HepG2 (cell line): ENCODE data around the gene KCNK15. TPM values are rescaled to one million over a fixed set of nuclear protein-coding genes. Genes with fewer than 3 reads are reported as not detected.

Experiments
- CBX5 ChIP-seq: sonication (generic); formaldehyde crosslinking; IDR thresholded peaks from 2 replicates; pipeline ENCODE4 v1.4.0; 2020; ENCODE audit warnings: missing genetic modification reagents, borderline replicate concordance
- DNMT1 ChIP-seq: sonication (generic); formaldehyde crosslinking; IDR thresholded peaks from 2 replicates; pipeline ENCODE4 v1.5.1; 2020; ENCODE audit warnings: mild to moderate bottlenecking, missing genetic modification reagents
- FOSL2 ChIP-seq: sonication (generic); formaldehyde crosslinking; IDR thresholded peaks from 2 replicates; pipeline ENCODE4 v1.4.0; 2020; ENCODE audit warnings: missing genetic modification reagents
- GLMP ChIP-seq: sonication (generic); formaldehyde crosslinking; IDR thresholded peaks from 2 replicates; pipeline ENCODE4 v1.9.0; 2021; ENCODE audit warnings: missing genetic modification reagents, mild to moderate bottlenecking, borderline replicate concordance
- MXD1 ChIP-seq: sonication (generic); formaldehyde crosslinking; IDR thresholded peaks from 2 replicates; pipeline ENCODE4 v1.4.0; 2020; ENCODE audit warnings: mild to moderate bottlenecking, missing genetic modification reagents
- PHF8 ChIP-seq: sonication (generic); formaldehyde crosslinking; IDR thresholded peaks from 2 replicates; pipeline ENCODE4 v1.5.0; 2020; ENCODE audit warnings: missing genetic modification reagents
- RFXANK ChIP-seq: IDR thresholded peaks from 2 replicates; pipeline ENCODE4 v1.6.1; 2016
- SP4 ChIP-seq: sonication (generic); formaldehyde crosslinking; IDR thresholded peaks from 2 replicates; pipeline ENCODE4 v1.8.1; 2023; ENCODE audit warnings: mild to moderate bottlenecking, missing genetic modification reagents
- TBL1XR1 ChIP-seq: fragments of 150-350 bp; IDR thresholded peaks from 2 replicates; pipeline ENCODE4 v1.6.1; 2014; ENCODE audit warnings: borderline replicate concordance, low read length; ENCODE audit not compliant: partially characterized antibody
- TEAD3 ChIP-seq: optimal IDR thresholded peaks from 2 replicates; pipeline ENCODE3; 2016; ENCODE audit warnings: borderline replicate concordance
- ZNF652 ChIP-seq: IDR thresholded peaks from 2 replicates; pipeline ENCODE4 v1.6.1; 2016; ENCODE audit warnings: low read depth, borderline replicate concordance
- ZNF672 ChIP-seq: sonication (generic); formaldehyde crosslinking; IDR thresholded peaks from 2 replicates; pipeline ENCODE4 v1.8.1; 2022; ENCODE audit warnings: missing genetic modification reagents
- ZNF878 ChIP-seq: sonication (generic); formaldehyde crosslinking; IDR thresholded peaks from 2 replicates; pipeline ENCODE4 v1.8.1; 2023; ENCODE audit warnings: mild to moderate bottlenecking, missing genetic modification reagents, moderate library complexity
- ZSCAN30 ChIP-seq: sonication (generic); formaldehyde crosslinking; IDR thresholded peaks from 2 replicates; pipeline ENCODE4 v1.5.0; 2020; ENCODE audit warnings: mild to moderate bottlenecking, missing genetic modification reagents
- polyA plus RNA-seq, 8 experiments: library from polyadenylated mRNA; depleted of rRNA in 3 of 8; stranded (reverse) in 7 of 8; unstranded in 1 of 8; fragments of >200 nt; fragmentation: Illumina TruSeq in 4 of 8; extraction: Trizol in 4 of 8; gene quantifications; 2 replicates each; pipeline versions ENCODE4 v1.2.1 to v1.2.3, GENCODE V29; 2011 to 2016; ENCODE audit warnings: low read depth in 4 of 8, missing spikeins in 1 of 8, mixed read lengths in 1 of 8; ENCODE audit not compliant: insufficient read depth in 1 of 8
- total RNA-seq, 5 experiments: library from RNA; depleted of rRNA; stranded (reverse); fragments of >200 nt; fragmentation: Illumina TruSeq; extraction: Trizol; gene quantifications; 2 replicates each; pipeline ENCODE4 v1.2.3, GENCODE V29; 2016; ENCODE audit warnings: low read depth in 1 of 5
- TF ChIP-seq, protein P1 (sequence below): sonication (generic); formaldehyde crosslinking; IDR thresholded peaks from 2 replicates; pipeline ENCODE4 v1.4.0; 2020; ENCODE audit warnings: missing genetic modification reagents
- TF ChIP-seq, protein P2 (sequence below): sonication (generic); formaldehyde crosslinking; IDR thresholded peaks from 2 replicates; pipeline ENCODE4 v1.9.0; 2021; ENCODE audit warnings: mild to moderate bottlenecking, missing genetic modification reagents
- TF ChIP-seq, protein P3 (sequence below): sonication (generic); formaldehyde crosslinking; IDR thresholded peaks from 2 replicates; pipeline ENCODE4 v1.4.0; 2020; ENCODE audit warnings: mild to moderate bottlenecking, missing genetic modification reagents

Gene KCNK15
- total and polyA plus RNA-seq, 2 of the 13 experiments (the other 11 are each of a cell fraction or from before 2014, with no cell fraction given) = 0.03 TPM; not detected in 1

GRCh38 chr20:44714701-44715498, 30.8 kb upstream of the KCNK15 start, which contains the start of gene CCN5 (continued):
- TF ChIP-seq, protein P1, sequence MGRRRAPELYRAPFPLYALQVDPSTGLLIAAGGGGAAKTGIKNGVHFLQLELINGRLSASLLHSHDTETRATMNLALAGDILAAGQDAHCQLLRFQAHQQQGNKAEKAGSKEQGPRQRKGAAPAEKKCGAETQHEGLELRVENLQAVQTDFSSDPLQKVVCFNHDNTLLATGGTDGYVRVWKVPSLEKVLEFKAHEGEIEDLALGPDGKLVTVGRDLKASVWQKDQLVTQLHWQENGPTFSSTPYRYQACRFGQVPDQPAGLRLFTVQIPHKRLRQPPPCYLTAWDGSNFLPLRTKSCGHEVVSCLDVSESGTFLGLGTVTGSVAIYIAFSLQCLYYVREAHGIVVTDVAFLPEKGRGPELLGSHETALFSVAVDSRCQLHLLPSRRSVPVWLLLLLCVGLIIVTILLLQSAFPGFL (CRISPR knock-in tag) = no peak
- no peak for TF ChIP-seq DNMT1 (CRISPR knock-in tag)
- no peak for TF ChIP-seq ZNF878 (CRISPR knock-in tag)
- TF ChIP-seq, protein P2, sequence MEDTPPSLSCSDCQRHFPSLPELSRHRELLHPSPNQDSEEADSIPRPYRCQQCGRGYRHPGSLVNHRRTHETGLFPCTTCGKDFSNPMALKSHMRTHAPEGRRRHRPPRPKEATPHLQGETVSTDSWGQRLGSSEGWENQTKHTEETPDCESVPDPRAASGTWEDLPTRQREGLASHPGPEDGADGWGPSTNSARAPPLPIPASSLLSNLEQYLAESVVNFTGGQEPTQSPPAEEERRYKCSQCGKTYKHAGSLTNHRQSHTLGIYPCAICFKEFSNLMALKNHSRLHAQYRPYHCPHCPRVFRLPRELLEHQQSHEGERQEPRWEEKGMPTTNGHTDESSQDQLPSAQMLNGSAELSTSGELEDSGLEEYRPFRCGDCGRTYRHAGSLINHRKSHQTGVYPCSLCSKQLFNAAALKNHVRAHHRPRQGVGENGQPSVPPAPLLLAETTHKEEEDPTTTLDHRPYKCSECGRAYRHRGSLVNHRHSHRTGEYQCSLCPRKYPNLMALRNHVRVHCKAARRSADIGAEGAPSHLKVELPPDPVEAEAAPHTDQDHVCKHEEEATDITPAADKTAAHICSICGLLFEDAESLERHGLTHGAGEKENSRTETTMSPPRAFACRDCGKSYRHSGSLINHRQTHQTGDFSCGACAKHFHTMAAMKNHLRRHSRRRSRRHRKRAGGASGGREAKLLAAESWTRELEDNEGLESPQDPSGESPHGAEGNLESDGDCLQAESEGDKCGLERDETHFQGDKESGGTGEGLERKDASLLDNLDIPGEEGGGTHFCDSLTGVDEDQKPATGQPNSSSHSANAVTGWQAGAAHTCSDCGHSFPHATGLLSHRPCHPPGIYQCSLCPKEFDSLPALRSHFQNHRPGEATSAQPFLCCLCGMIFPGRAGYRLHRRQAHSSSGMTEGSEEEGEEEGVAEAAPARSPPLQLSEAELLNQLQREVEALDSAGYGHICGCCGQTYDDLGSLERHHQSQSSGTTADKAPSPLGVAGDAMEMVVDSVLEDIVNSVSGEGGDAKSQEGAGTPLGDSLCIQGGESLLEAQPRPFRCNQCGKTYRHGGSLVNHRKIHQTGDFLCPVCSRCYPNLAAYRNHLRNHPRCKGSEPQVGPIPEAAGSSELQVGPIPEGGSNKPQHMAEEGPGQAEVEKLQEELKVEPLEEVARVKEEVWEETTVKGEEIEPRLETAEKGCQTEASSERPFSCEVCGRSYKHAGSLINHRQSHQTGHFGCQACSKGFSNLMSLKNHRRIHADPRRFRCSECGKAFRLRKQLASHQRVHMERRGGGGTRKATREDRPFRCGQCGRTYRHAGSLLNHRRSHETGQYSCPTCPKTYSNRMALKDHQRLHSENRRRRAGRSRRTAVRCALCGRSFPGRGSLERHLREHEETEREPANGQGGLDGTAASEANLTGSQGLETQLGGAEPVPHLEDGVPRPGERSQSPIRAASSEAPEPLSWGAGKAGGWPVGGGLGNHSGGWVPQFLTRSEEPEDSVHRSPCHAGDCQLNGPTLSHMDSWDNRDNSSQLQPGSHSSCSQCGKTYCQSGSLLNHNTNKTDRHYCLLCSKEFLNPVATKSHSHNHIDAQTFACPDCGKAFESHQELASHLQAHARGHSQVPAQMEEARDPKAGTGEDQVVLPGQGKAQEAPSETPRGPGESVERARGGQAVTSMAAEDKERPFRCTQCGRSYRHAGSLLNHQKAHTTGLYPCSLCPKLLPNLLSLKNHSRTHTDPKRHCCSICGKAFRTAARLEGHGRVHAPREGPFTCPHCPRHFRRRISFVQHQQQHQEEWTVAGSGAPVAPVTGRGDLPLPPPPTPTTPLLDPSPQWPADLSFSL = no peak
- no peak for TF ChIP-seq ZNF652 (CRISPR knock-in tag)
- TF ChIP-seq GLMP (CRISPR knock-in tag) = no peak
- no peak for TF ChIP-seq TBL1XR1
- no peak for TF ChIP-seq CBX5 (CRISPR knock-in tag)
- TF ChIP-seq, protein P3, sequence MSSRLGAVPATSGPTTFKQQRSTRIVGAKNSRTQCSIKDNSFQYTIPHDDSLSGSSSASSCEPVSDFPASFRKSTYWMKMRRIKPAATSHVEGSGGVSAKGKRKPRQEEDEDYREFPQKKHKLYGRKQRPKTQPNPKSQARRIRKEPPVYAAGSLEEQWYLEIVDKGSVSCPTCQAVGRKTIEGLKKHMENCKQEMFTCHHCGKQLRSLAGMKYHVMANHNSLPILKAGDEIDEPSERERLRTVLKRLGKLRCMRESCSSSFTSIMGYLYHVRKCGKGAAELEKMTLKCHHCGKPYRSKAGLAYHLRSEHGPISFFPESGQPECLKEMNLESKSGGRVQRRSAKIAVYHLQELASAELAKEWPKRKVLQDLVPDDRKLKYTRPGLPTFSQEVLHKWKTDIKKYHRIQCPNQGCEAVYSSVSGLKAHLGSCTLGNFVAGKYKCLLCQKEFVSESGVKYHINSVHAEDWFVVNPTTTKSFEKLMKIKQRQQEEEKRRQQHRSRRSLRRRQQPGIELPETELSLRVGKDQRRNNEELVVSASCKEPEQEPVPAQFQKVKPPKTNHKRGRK (CRISPR knock-in tag) = no peak
- TF ChIP-seq RFXANK (CRISPR knock-in tag) = no peak
- peak; percentile 32 for TF ChIP-seq TEAD3 (CRISPR knock-in tag)
- no peak for TF ChIP-seq ZNF672
- TF ChIP-seq SP4 (CRISPR knock-in tag) = no peak
- TF ChIP-seq ZSCAN30 (CRISPR knock-in tag) = no peak
- no peak for TF ChIP-seq MXD1 (CRISPR knock-in tag)
- no peak for TF ChIP-seq PHF8 (CRISPR knock-in tag)
- peak; percentile 4; the same call in 1 of the 2 replicates for TF ChIP-seq FOSL2 (CRISPR knock-in tag)
